NB4 (cell line): ENCODE measurements around the gene IRS1.

Experiments used
- CTCF ChIP-seq: IDR thresholded peaks from one replicate; pipeline ENCODE4 v1.5.1; 2012; ENCODE audit warnings: low read depth, low read length
- POLR2A ChIP-seq: IDR thresholded peaks from 2 replicates; pipeline ENCODE4 v1.6.1; 2011; ENCODE audit warnings: mild to moderate bottlenecking; ENCODE audit not compliant: insufficient read length; ENCODE audit errors: extremely low read depth

- TF ChIP-seq CTCF (no peak), POLR2A (no peak)
Measured at GRCh38 chr2:226733189-226733858, 66.3 kb downstream of the IRS1 start.
